Measurements from ENCODE around the gene ZFP36L1. TPM values are rescaled to one million over a fixed set of nuclear protein-coding genes. Genes with fewer than 3 reads are reported as not detected.

The ZFP36L1 gene
- total and polyA plus RNA-seq, 7 donors = 26.6 to 413 (median 217) TPM

GRCh38 chr14:68824517-68825347 lies 31.9 kb upstream of the ZFP36L1 start:
- H3K4me1 ChIP-seq = peaks cover 0 to 15% (median 4%) of the 10 kb centered on the region in 4 donors
- H3K27me3 ChIP-seq = no peaks in the 10 kb centered on the region
- H3K4me3 ChIP-seq = no peak overlapping the region
- H3K27ac ChIP-seq = no peak overlapping the region
- TF ChIP-seq, protein P1, sequence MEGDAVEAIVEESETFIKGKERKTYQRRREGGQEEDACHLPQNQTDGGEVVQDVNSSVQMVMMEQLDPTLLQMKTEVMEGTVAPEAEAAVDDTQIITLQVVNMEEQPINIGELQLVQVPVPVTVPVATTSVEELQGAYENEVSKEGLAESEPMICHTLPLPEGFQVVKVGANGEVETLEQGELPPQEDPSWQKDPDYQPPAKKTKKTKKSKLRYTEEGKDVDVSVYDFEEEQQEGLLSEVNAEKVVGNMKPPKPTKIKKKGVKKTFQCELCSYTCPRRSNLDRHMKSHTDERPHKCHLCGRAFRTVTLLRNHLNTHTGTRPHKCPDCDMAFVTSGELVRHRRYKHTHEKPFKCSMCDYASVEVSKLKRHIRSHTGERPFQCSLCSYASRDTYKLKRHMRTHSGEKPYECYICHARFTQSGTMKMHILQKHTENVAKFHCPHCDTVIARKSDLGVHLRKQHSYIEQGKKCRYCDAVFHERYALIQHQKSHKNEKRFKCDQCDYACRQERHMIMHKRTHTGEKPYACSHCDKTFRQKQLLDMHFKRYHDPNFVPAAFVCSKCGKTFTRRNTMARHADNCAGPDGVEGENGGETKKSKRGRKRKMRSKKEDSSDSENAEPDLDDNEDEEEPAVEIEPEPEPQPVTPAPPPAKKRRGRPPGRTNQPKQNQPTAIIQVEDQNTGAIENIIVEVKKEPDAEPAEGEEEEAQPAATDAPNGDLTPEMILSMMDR (IDR thresholded peaks at IDR 0.05) = peak; percentile 54 to 74 (median 72)
- no peak for TF ChIP-seq EP300 (IDR thresholded peaks at IDR 0.05)
- no peaks in the 10 kb centered on the region for H3K36me3 ChIP-seq
- WGBS, 2 donors = 21 to 51% methylated on average over 11 of the region's 11 CpGs
- DNase-seq = peak; percentile 91
- intact Hi-C loops (cut with DNase I) = loop anchor here (5.0 kb wide), 1 partner anchor 987 kb away; no protein-coding TSS in a partner anchor
- H3K9me3 ChIP-seq = no peaks in the 10 kb centered on the region

- 95 to 97% methylated on average over 1 of the region's 1 CpG for WGBS, 2 donors
- peaks cover 0 to 20% (median 9%) of the 10 kb centered on the region in 4 donors for H3K4me1 ChIP-seq
- intact Hi-C loops (cut with DNase I) = no loop called here
- H3K27ac ChIP-seq = no peak overlapping the region
- TF ChIP-seq EP300 (IDR thresholded peaks at IDR 0.05) (no peak), POLR2AphosphoS5 (IDR thresholded peaks at IDR 0.05) (no peak), POLR2A (IDR thresholded peaks at IDR 0.05) (no peak)
- TF ChIP-seq, protein P1 (IDR thresholded peaks at IDR 0.05) = no peak
- no peaks in the 10 kb centered on the region for H3K27me3 ChIP-seq
- no peak overlapping the region for H3K4me3 ChIP-seq
- H3K36me3 ChIP-seq = no peaks in the 10 kb centered on the region
- H3K9me3 ChIP-seq = no peaks in the 10 kb centered on the region
- DNase-seq = no peak
Observed at GRCh38 chr14:68824207-68824516, 31.3 kb upstream of the ZFP36L1 start.

DNA sequence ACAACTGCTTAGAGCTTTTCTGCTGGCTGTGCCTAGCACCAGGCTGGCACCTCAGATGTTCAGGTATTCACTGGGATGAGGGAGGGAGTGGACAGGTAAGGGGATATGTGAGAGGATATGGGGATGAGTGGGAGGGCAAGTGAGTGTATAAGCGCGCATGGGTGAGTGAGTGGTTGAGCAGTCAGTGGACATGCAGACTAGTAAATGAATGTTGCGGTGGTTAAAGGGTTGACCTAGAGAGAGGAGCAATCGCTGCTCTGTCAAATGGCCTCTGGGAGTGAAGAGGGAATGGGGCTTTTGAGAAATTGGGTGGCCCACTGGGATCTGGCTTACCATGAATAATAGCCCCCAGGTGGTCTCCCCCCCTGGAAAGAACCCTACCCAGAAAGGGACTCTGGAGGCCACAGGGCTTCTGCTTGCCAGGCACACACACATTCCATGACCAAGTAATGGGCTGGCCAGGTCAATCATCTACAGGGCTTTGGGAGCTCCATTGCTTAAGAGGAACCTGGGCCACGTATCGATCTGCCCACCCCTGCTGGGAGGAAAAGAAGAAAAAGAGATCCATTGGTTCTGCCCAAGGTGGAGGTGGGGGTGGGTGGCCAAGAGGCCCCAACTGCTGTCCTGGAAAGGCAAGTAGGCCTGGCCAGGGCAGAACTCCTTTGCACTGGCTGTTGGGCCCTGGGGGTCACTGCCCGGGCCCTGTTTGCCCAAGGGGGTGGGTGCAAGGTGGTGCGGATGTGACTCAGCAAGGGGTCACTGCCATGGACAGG lies 30.8 kb upstream of the ZFP36L1 start:
- Histone ChIP-seq H3K27me3 (no peaks in the 10 kb centered on the region), H3K9me3 (no peaks in the 10 kb centered on the region), H3K36me3 (no peaks in the 10 kb centered on the region), H3K4me1 (peaks cover 0 to 26% (median 13%) of the 10 kb centered on the region in 4 donors), H3K4me3 (no peak overlapping the region), H3K27ac (no peak overlapping the region)
- no peak for TF ChIP-seq POLR2A (IDR thresholded peaks at IDR 0.05)
- TF ChIP-seq, protein P1 (IDR thresholded peaks at IDR 0.05) = no peak
- TF ChIP-seq POLR2AphosphoS5 (IDR thresholded peaks at IDR 0.05) = no peak
- no peak for TF ChIP-seq EP300 (IDR thresholded peaks at IDR 0.05)
- no peak for DNase-seq
- WGBS, 2 donors = 97 to 98% methylated on average over 8 of the region's 8 CpGs
- intact Hi-C loops (cut with DNase I) = no loop called here

- intact Hi-C loops (cut with DNase I) = no loop called here
Observed at GRCh38 chr14:68822926-68823325, 30.1 kb upstream of the ZFP36L1 start.

More at GRCh38 chr14:68822926-68823325, 30.1 kb upstream of the ZFP36L1 start:
- H3K9me3 ChIP-seq = no peaks in the 10 kb centered on the region
- H3K36me3 ChIP-seq = no peaks in the 10 kb centered on the region
- H3K27me3 ChIP-seq = no peaks in the 10 kb centered on the region
- no peak for DNase-seq
- 91% methylated on average over 4 of the region's 4 CpGs for WGBS, 2 donors
- H3K4me1 ChIP-seq = peaks cover 0 to 33% (median 20%) of the 10 kb centered on the region in 4 donors
- no peak overlapping the region for H3K4me3 ChIP-seq
- no peak overlapping the region for H3K27ac ChIP-seq
- TF ChIP-seq POLR2AphosphoS5 (IDR thresholded peaks at IDR 0.05) (no peak), EP300 (IDR thresholded peaks at IDR 0.05) (no peak), POLR2A (IDR thresholded peaks at IDR 0.05) (no peak)
- TF ChIP-seq, protein P1 (IDR thresholded peaks at IDR 0.05) = no peak
